Neural progenitor cell (in vitro differentiated cells): ENCODE measurements around the gene MPPED1. TPM values are rescaled to one million over a fixed set of nuclear protein-coding genes. Genes with fewer than 3 reads are reported as not detected.

ENCODE experiments used
- DNase-seq: peaks from one replicate; pipeline ENCODE4 v3.0.0-alpha.2; 2016; ENCODE audit warnings: low spot score
- H2AFZ ChIP-seq: fragments of 200-600 bp; sonication (generic); replicated peaks from 2 replicates; pipeline ENCODE4 v1.6.1; 2016; ENCODE audit warnings: antibody characterized with exemption
- H3F3A ChIP-seq: fragments of 200-600 bp; sonication (generic); 2 replicates; pipeline ENCODE4 v1.6.1; 2016; ENCODE audit warnings: antibody characterized with exemption, low read depth
- H3K27ac ChIP-seq: fragments of 200-600 bp; sonication (generic); 2 replicates; pipeline ENCODE4 v1.5.1; 2016; ENCODE audit warnings: mild to moderate bottlenecking
- H3K27me3 ChIP-seq: fragments of 200-600 bp; sonication (generic); 2 replicates; pipeline ENCODE4 v1.6.1; 2016; ENCODE audit warnings: mild to moderate bottlenecking, moderate library complexity
- H3K36me3 ChIP-seq: fragments of 200-600 bp; sonication (generic); 2 replicates; pipeline ENCODE4 v1.5.1; 2016
- H3K4me1 ChIP-seq: fragments of 200-600 bp; sonication (generic); 2 replicates; pipeline ENCODE4 v1.6.1; 2016; ENCODE audit warnings: mixed run types
- H3K4me2 ChIP-seq: fragments of 200-600 bp; sonication (generic); 2 replicates; pipeline ENCODE4 v1.6.1; 2016
- H3K4me3 ChIP-seq: fragments of 200-600 bp; sonication (generic); 2 replicates; pipeline ENCODE4 v1.5.1; 2016
- H3K79me2 ChIP-seq: fragments of 200-600 bp; sonication (generic); 2 replicates; pipeline ENCODE4 v1.6.1; 2016; ENCODE audit warnings: low read depth
- H3K9ac ChIP-seq: fragments of 200-600 bp; sonication (generic); 2 replicates; pipeline ENCODE4 v1.6.1; 2016
- H3K9me3 ChIP-seq: fragments of 200-600 bp; sonication (generic); 2 replicates; pipeline ENCODE4 v1.5.1; 2016; ENCODE audit warnings: low read depth
- H4K20me1 ChIP-seq: fragments of 200-600 bp; sonication (generic); 2 replicates; pipeline ENCODE4 v1.6.1; 2016; ENCODE audit warnings: low read depth
- H3K27ac Mint-ChIP-seq: 3 replicates; pipeline ENCODE4 v1.8.0; 2021; ENCODE audit warnings: mixed read lengths
- H3K27me3 Mint-ChIP-seq: 2 replicates; pipeline ENCODE4 v1.8.0; 2022; ENCODE audit warnings: low read depth, mild to moderate bottlenecking, inconsistent platforms, moderate library complexity, mixed read lengths; ENCODE audit not compliant: insufficient read depth
- H3K36me3 Mint-ChIP-seq: 3 replicates; pipeline ENCODE4 v1.8.0; 2021; ENCODE audit warnings: mixed read lengths
- H3K4me1 Mint-ChIP-seq: 3 replicates; pipeline ENCODE4 v1.8.0; 2021; ENCODE audit warnings: mixed read lengths
- H3K4me3 Mint-ChIP-seq: 3 replicates; pipeline ENCODE4 v1.8.0; 2021; ENCODE audit warnings: mild to moderate bottlenecking, moderate library complexity, mixed read lengths
- H3K9me3 Mint-ChIP-seq: 3 replicates; pipeline ENCODE4 v1.8.0; 2020; ENCODE audit warnings: mixed read lengths
- EZH2 ChIP-seq: fragments of 200-600 bp; sonication (generic); IDR thresholded peaks from 2 replicates; pipeline ENCODE4 v1.6.1; 2017; ENCODE audit warnings: antibody characterized with exemption, mild to moderate bottlenecking, moderate library complexity
- EZH2phosphoT487 ChIP-seq: fragments of 200-600 bp; sonication (generic); IDR thresholded peaks from 2 replicates; pipeline ENCODE4 v1.6.1; 2017; ENCODE audit warnings: antibody characterized with exemption
- total RNA-seq: library from RNA; depleted of rRNA; stranded (reverse); fragments of >200 nt; gene quantifications from 2 replicates; pipeline ENCODE4 v1.2.3, GENCODE V29; 2015; ENCODE audit warnings: low replicate concordance
- TF ChIP-seq, protein P1 (sequence below): fragments of 200-600 bp; sonication (generic); IDR thresholded peaks from 2 replicates; pipeline ENCODE4 v1.5.1; 2017; ENCODE audit warnings: antibody characterized with exemption, mild to moderate bottlenecking

MPPED1 gene
- total RNA-seq, 1 donor from 2014 or later, result 2.0 TPM

- Histone ChIP-seq H2AFZ (no peak overlapping the region), H3K4me1 (no peaks in the 10 kb centered on the region), H3K27me3 (no peaks in the 10 kb centered on the region), H3K4me3 (no peak overlapping the region), H4K20me1 (no peaks in the 10 kb centered on the region), H3K9ac (no peak overlapping the region), H3K36me3 (no peaks in the 10 kb centered on the region), H3K9me3 (no peaks in the 10 kb centered on the region), H3K27ac (no peak overlapping the region), H3F3A (no peaks in the 10 kb centered on the region), H3K79me2 (no peaks in the 10 kb centered on the region), H3K4me2 (no peak overlapping the region)
- Mint-ChIP-seq H3K9me3 (peaks cover 19% of the 10 kb centered on the region), H3K27ac (no peak overlapping the region), H3K36me3 (no peaks in the 10 kb centered on the region), H3K4me1 (peaks cover 2% of the 10 kb centered on the region), H3K4me3 (no peak overlapping the region), H3K27me3 (peaks cover 5% of the 10 kb centered on the region)
- DNase-seq, result no peak
- TF ChIP-seq EZH2phosphoT487, result no peak
- TF ChIP-seq, protein P1, sequence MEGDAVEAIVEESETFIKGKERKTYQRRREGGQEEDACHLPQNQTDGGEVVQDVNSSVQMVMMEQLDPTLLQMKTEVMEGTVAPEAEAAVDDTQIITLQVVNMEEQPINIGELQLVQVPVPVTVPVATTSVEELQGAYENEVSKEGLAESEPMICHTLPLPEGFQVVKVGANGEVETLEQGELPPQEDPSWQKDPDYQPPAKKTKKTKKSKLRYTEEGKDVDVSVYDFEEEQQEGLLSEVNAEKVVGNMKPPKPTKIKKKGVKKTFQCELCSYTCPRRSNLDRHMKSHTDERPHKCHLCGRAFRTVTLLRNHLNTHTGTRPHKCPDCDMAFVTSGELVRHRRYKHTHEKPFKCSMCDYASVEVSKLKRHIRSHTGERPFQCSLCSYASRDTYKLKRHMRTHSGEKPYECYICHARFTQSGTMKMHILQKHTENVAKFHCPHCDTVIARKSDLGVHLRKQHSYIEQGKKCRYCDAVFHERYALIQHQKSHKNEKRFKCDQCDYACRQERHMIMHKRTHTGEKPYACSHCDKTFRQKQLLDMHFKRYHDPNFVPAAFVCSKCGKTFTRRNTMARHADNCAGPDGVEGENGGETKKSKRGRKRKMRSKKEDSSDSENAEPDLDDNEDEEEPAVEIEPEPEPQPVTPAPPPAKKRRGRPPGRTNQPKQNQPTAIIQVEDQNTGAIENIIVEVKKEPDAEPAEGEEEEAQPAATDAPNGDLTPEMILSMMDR, result no peak
- no peak for TF ChIP-seq EZH2
Observed at GRCh38 chr22:43457002-43457401, 45.2 kb downstream of the MPPED1 start.

DNA sequence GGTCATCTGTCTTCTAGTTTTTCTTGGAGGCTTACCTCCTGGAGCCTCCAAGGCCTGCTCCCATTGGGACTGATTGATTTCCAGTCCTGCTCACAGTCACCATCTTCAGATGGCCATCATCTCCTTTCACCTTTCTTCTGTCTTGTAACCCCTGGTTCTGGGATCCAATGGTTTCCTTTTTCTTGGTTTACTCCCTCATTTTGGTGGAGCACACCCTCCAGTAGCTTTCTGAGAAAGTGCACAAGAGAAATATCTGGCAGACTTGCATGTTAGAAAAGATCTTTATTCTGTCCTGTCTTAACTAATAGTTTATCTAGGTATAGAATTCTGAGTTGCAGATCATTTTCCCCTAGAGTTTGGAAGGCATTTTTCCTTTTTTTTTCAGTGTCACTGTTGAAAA, 50.9 kb downstream of the MPPED1 start:
- no peaks in the 10 kb centered on the region for H3K4me1 ChIP-seq
- H3K27me3 ChIP-seq, result peaks cover 10% of the 10 kb centered on the region
- Mint-ChIP-seq H3K9me3 (peaks cover 33% of the 10 kb centered on the region), H3K4me1 (no peaks in the 10 kb centered on the region), H3K27ac (no peak overlapping the region), H3K36me3 (no peaks in the 10 kb centered on the region), H3K4me3 (no peak overlapping the region), H3K27me3 (peaks cover 3% of the 10 kb centered on the region)
- H3F3A ChIP-seq, result no peaks in the 10 kb centered on the region
- TF ChIP-seq, protein P1, result no peak
- TF ChIP-seq EZH2 (no peak), EZH2phosphoT487 (no peak)
- no peak overlapping the region for H2AFZ ChIP-seq
- no peaks in the 10 kb centered on the region for H3K79me2 ChIP-seq
- no peak for DNase-seq
- no peaks in the 10 kb centered on the region for H3K9me3 ChIP-seq
- H3K4me3 ChIP-seq, result no peak overlapping the region
- H4K20me1 ChIP-seq, result no peaks in the 10 kb centered on the region
- H3K36me3 ChIP-seq, result no peaks in the 10 kb centered on the region
- no peak overlapping the region for H3K9ac ChIP-seq
- H3K4me2 ChIP-seq, result no peak overlapping the region
- no peak overlapping the region for H3K27ac ChIP-seq

- no peaks in the 10 kb centered on the region for H3K4me1 ChIP-seq
- H3K9me3 ChIP-seq, result no peaks in the 10 kb centered on the region
- TF ChIP-seq EZH2phosphoT487 (no peak), EZH2 (no peak)
- TF ChIP-seq, protein P1, result no peak
- H3K36me3 ChIP-seq, result no peaks in the 10 kb centered on the region
- peaks cover 20% of the 10 kb centered on the region for H3K27me3 ChIP-seq
- no peak overlapping the region for H3K9ac ChIP-seq
- H3K4me3 ChIP-seq, result no peak overlapping the region
- H3K4me2 ChIP-seq, result no peak overlapping the region
- no peak overlapping the region for H2AFZ ChIP-seq
- no peaks in the 10 kb centered on the region for H3F3A ChIP-seq
- no peak overlapping the region for H3K27ac ChIP-seq
- Mint-ChIP-seq H3K9me3 (peaks cover 28% of the 10 kb centered on the region), H3K4me1 (no peaks in the 10 kb centered on the region), H3K36me3 (no peaks in the 10 kb centered on the region), H3K27ac (no peak overlapping the region), H3K27me3 (peaks cover 8% of the 10 kb centered on the region), H3K4me3 (no peak overlapping the region)
- no peaks in the 10 kb centered on the region for H4K20me1 ChIP-seq
- DNase-seq, result no peak
- H3K79me2 ChIP-seq, result no peaks in the 10 kb centered on the region
Observed at GRCh38 chr22:43464809-43465208, 53.0 kb downstream of the MPPED1 start.
